Gastroesophageal sphincter (tissue), 3 donors: ENCODE measurements around the gene CDC27.

Source experiments
- CTCF ChIP-seq, 4 experiments: fragments of 200-600 bp in 2 of 4; fragments of 450-650 bp in 2 of 4; sonication (generic) in 1 of 4; IDR thresholded peaks; one replicate each; pipeline ENCODE4 v1.5.1; 2017 to 2019; ENCODE audit warnings: antibody characterized with exemption in 4 of 4, mild to moderate bottlenecking in 2 of 4, moderate library complexity in 2 of 4
- EP300 ChIP-seq: sonication (generic); formaldehyde crosslinking; IDR thresholded peaks from one replicate; pipeline ENCODE4 v1.6.1; 2017; ENCODE audit warnings: antibody characterized with exemption, mild to moderate bottlenecking

GRCh38 chr17:47188876-47189731 lies at the start of gene CDC27:
- TF ChIP-seq CTCF (IDR thresholded peaks at IDR 0.05): peak in 1 of 4 experiments; percentile 18
- no peak for TF ChIP-seq EP300
